ENCODE results near the gene EMD.
A peak's percentile ranks its signal among the peaks of the same experiment; 100 is the strongest.
"Not testable (repeated sequence)": the region's sequence is repeated elsewhere in the genome, so short reads cannot be mapped to it uniquely, and the experiment has no call there.

The EMD gene

GRCh38 chrX:154378799-154379568 is at the start of gene EMD:
Gene EMD (plus strand): TSS chrX:154379295. CDS start chrX:154379485, 190 bp downstream.
- peak within 1 kb of the TSS; percentile 89 for H3K27ac ChIP-seq
- TF ChIP-seq CTCF (IDR thresholded peaks at IDR 0.05) (no peak), ZFX (IDR thresholded peaks at IDR 0.05; ENCODE audit: borderline replicate concordance) (no peak)

DNA sequence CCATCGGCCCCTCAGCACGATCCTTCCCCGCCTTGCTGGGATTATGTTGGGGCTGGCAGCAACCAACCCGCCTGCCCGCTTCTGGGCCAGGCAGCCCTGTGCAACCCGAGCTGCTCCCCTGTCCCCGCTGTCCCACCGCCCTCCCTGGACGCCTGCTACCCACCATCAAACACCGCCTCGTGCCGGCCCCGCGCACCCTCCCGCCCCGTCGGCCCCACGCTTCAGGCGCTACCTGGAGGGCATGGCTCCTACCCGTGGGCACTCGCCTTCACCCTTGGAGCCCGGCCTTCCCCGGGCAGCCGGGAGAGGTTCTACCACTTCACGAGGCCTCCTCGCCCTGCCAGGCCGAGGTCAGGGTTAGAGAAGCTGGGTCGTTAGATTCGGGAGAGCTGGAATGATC is 46.5 kb upstream of the EMD start:
- no peak overlapping the region for H3K27ac ChIP-seq
- TF ChIP-seq CTCF (IDR thresholded peaks at IDR 0.05) (no peak), ZFX (IDR thresholded peaks at IDR 0.05; ENCODE audit: borderline replicate concordance) (no peak)

DNA sequence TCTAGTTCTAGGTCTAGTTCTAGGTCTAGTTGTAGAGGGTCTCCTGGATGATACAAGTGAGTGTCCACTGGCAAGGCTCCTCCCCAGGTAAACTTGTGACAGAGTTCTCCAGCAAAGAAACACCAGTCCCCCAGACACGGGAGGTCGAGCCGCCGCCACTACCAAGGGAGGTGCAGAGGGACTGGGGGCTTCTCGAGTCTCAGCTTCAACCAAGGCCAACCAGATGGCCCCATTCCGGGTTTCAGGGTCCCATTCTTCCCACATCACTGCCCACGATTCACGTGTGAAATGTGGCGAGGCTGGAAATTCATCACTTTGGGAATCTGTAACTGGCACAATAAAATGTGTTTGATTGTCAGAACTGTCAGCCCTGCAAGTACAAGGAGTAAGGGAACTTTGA is 46.0 kb upstream of the EMD start:
- TF ChIP-seq ZFX (IDR thresholded peaks at IDR 0.05; ENCODE audit: borderline replicate concordance) (no peak), CTCF (IDR thresholded peaks at IDR 0.05) (no peak)
- H3K27ac ChIP-seq, result no peak overlapping the region

DNA sequence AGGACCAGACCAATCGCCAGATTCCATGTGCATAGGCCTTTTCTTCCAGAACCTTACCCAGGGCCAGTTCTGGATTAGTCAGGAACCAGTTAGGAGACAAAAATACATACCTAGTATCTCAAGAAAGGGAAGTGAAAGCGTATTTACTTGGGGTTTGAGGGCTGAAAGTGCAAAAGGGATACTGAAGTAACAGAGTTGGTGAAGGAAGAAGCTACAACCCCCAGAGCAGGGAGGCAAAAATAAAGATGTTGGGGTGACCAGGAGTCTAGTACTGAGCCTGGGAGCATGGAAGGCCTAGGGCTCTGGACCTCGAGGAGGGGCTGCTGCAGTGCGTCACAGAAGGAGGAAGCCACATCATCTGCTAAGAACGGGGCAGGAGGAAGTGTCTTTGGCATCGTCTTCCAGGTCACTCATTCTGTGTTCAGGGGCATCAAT is 45.2 kb upstream of the EMD start:
- TF ChIP-seq CTCF (IDR thresholded peaks at IDR 0.05) (no peak), ZFX (IDR thresholded peaks at IDR 0.05; ENCODE audit: borderline replicate concordance) (no peak)
- H3K27ac ChIP-seq, result no peak overlapping the region

- TF ChIP-seq ZFX (IDR thresholded peaks at IDR 0.05; ENCODE audit: borderline replicate concordance) (no peak), CTCF (IDR thresholded peaks at IDR 0.05) (no peak)
- H3K27ac ChIP-seq, result no peak overlapping the region
Measured at GRCh38 chrX:154334496-154334895, 44.6 kb upstream of the EMD start.

- 0 out of 2 replicates have a peak overlapping the region, but pooled peaks have one; percentile 27 for H3K27ac ChIP-seq
Measured at GRCh38 chrX:154341399-154342298, 37.4 kb upstream of the EMD start.

DNA sequence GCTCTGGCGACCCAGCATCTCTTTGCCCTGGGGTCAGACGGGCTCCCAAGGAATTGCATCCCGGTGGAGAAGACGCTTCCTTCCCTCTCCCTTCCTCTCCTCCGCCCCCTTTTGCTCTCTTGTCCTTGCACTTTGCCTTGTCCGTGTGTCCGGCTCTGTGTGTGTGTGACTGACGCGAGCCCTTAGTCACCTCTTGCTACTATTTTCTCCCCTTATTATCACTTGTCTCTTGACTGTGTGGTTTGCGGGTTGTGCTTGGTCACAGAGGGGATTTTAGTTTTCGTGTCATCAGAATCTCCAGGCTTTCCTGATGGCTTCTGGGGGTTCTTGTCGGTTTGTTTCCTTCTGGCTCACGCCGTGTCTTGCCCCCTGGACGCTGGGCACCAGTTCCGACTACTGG is 36.0 kb upstream of the EMD start:
- not testable (repeated sequence) for H3K27ac ChIP-seq

GRCh38 chrX:154343620-154344019 is 35.5 kb upstream of the EMD start:
- not testable (repeated sequence) for H3K27ac ChIP-seq
